Measurements from ENCODE around the gene RSPO4.

- no peak for TF ChIP-seq CTCF (IDR thresholded peaks at IDR 0.05)
- TF ChIP-seq PHF8 (IDR thresholded peaks at IDR 0.05; ENCODE audit: borderline replicate concordance, low read depth), result no peak
Observed at GRCh38 chr20:1014471-1014870, 12.4 kb upstream of the RSPO4 start.

Data from A549 (cell line).